ENCODE results near the gene DAPL1.

DAPL1 gene

GRCh38 chr2:158828378-158829164, 33.5 kb downstream of the DAPL1 start:
- DNase-seq (ENCODE audit: low read depth, low spot score): no peak
- CTCF ChIA-PET: no interaction called here
- POLR2A ChIA-PET: no interaction called here
- no peak for TF ChIP-seq CTCF (IDR thresholded peaks at IDR 0.05; ENCODE audit: insufficient read depth, low read length, missing control alignments)
- H3K4me3 ChIP-seq (ENCODE audit: low read depth, low read length): no peak overlapping the region

- H3K4me3 ChIP-seq (ENCODE audit: low read depth, low read length): no peak overlapping the region
- no peak for TF ChIP-seq CTCF (IDR thresholded peaks at IDR 0.05; ENCODE audit: insufficient read depth, low read length, missing control alignments)
- ChIA-PET CTCF (no interaction called here), POLR2A (no interaction called here)
- DNase-seq (ENCODE audit: low read depth, low spot score): no peak
Observed at GRCh38 chr2:158829167-158829566, 34.0 kb downstream of the DAPL1 start.

DNA sequence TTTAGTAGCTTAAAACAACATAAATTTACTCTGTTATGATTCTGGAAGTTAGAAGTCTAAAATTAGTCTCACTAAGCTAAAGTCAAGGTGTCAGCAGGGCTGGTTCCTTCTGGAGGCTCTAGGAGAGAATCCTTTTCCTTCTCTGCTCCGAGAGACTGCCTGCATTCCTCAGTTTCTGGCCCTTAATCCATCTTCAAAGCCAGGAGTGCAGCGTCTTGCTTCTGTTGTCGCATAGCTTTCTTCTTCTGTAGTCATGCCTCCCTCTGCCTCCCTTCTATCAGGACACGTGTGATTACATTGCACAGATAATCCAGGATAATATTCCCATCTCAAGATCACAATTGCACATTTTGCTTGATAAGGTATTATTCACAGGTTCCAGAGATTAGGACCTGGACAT, 35.1 kb downstream of the DAPL1 start:
- CTCF ChIA-PET: no interaction called here
- no peak for DNase-seq (ENCODE audit: low read depth, low spot score)
- POLR2A ChIA-PET: no interaction called here
- TF ChIP-seq CTCF (IDR thresholded peaks at IDR 0.05; ENCODE audit: insufficient read depth, low read length, missing control alignments): no peak
- no peak overlapping the region for H3K4me3 ChIP-seq (ENCODE audit: low read depth, low read length)

DNA sequence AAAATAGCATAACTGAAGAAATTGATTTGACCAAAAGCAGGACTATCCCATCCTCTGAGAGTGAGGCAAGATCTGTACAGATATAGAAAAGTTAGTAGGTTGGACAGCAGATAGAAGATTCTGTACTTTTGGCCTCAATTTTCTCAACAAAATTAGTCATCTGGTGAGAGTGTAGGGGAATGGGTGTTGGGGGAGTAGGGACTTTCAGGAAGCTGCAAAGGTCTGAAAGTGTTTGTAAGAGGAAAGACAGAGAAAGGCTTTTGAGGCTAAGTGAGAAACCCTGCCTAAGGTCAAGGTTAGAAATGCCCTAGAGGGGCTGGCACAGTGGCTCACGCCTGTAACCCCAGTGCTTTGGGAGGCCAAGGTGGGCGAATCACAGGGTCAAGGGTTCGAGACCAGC, 40.3 kb downstream of the DAPL1 start:
- no peak for TF ChIP-seq CTCF (IDR thresholded peaks at IDR 0.05; ENCODE audit: insufficient read depth, low read length, missing control alignments)
- POLR2A ChIA-PET: interaction anchor here (0.6 kb wide), 1 partner anchor 1500 kb away, joined by 4 read pairs; no protein-coding TSS in a partner anchor
- no peak overlapping the region for H3K4me3 ChIP-seq (ENCODE audit: low read depth, low read length)
- no peak for DNase-seq (ENCODE audit: low read depth, low spot score)
- CTCF ChIA-PET: no interaction called here

DNA sequence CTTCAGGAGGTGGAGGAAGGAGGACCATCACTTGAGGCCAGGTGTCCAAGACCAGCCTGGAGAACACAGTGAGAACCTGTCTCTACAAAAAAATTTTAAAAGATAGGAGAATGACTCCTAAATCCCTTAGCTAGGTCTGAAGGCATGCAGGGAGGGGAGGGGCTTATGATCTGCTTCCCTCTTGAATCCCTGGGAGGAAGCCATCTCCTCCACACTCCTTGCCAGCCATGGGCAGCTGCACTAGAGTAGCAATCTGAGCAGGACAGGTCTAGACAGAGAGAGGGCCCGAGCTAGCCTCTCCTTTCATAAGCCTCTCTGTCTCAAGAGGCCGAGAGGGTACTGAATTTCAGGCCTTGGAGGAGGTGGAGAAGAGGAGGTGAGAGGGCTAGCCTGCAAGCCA, 42.5 kb downstream of the DAPL1 start:
- no peak overlapping the region for H3K4me3 ChIP-seq (ENCODE audit: low read depth, low read length)
- DNase-seq (ENCODE audit: low read depth, low spot score): no peak
- POLR2A ChIA-PET: no interaction called here
- CTCF ChIA-PET: no interaction called here
- TF ChIP-seq CTCF (IDR thresholded peaks at IDR 0.05; ENCODE audit: insufficient read depth, low read length, missing control alignments): no peak

- POLR2A ChIA-PET: interaction anchor here (0.6 kb wide), 1 partner anchor 870 kb away, joined by 3 read pairs; no protein-coding TSS in a partner anchor
- CTCF ChIA-PET: interaction anchor here (1.2 kb wide), 1 partner anchor 88 kb away, joined by 3 read pairs; no protein-coding TSS in a partner anchor
- no peak for TF ChIP-seq CTCF (IDR thresholded peaks at IDR 0.05; ENCODE audit: insufficient read depth, low read length, missing control alignments)
- DNase-seq (ENCODE audit: low read depth, low spot score): no peak
- H3K4me3 ChIP-seq (ENCODE audit: low read depth, low read length): no peak overlapping the region
Observed at GRCh38 chr2:158841850-158842249, 46.7 kb downstream of the DAPL1 start.
